HepG2 (cell line): Measurements from ENCODE around the gene KLF12. TPM values are rescaled to one million over a fixed set of nuclear protein-coding genes. Genes with fewer than 3 reads are reported as not detected.

Source experiments
- CSRNP2 ChIP-seq: sonication (generic); formaldehyde crosslinking; conservative IDR thresholded peaks from 2 replicates; pipeline ENCODE4 v1.8.0; 2022; ENCODE audit warnings: low read depth, missing genetic modification reagents
- DBP ChIP-seq: sonication (generic); formaldehyde crosslinking; IDR thresholded peaks from 2 replicates; pipeline ENCODE4 v1.4.0; 2020; ENCODE audit warnings: missing genetic modification reagents; ENCODE audit errors: not compliant biosample characterization
- ETV5 ChIP-seq: IDR thresholded peaks from 2 replicates; pipeline ENCODE4 v1.6.1; 2018; ENCODE audit warnings: missing biosample characterization, missing genetic modification reagents, inconsistent platforms, borderline replicate concordance
- KDM1A ChIP-seq: IDR thresholded peaks from 2 replicates; pipeline ENCODE4 v1.6.1; 2016; ENCODE audit warnings: missing compliant biosample characterization
- KDM6A ChIP-seq: IDR thresholded peaks from 2 replicates; pipeline ENCODE4 v1.6.1; 2016; ENCODE audit warnings: low read depth
- MEIS2 ChIP-seq: sonication (generic); formaldehyde crosslinking; IDR thresholded peaks from 2 replicates; pipeline ENCODE4 v1.9.0; 2021; ENCODE audit warnings: mild to moderate bottlenecking, missing genetic modification reagents
- NRL ChIP-seq: sonication (generic); formaldehyde crosslinking; IDR thresholded peaks from 2 replicates; pipeline ENCODE4 v1.5.0; 2020; ENCODE audit warnings: missing genetic modification reagents, mild to moderate bottlenecking, moderate library complexity, borderline replicate concordance
- RARA ChIP-seq: IDR thresholded peaks from 2 replicates; pipeline ENCODE4 v1.6.1; 2016; ENCODE audit warnings: missing genetic modification reagents, missing compliant biosample characterization
- SAP130 ChIP-seq: IDR thresholded peaks from 2 replicates; pipeline ENCODE4 v1.6.1; 2016; ENCODE audit warnings: low read depth
- SIX1 ChIP-seq: sonication (generic); formaldehyde crosslinking; IDR thresholded peaks from 2 replicates; pipeline ENCODE4 v1.4.0; 2020; ENCODE audit warnings: missing genetic modification reagents, borderline replicate concordance
- SKI ChIP-seq: fragments of 450-650 bp; IDR thresholded peaks from one replicate; pipeline ENCODE4 v1.6.1; 2018; ENCODE audit warnings: mild to moderate bottlenecking; ENCODE audit not compliant: partially characterized antibody
- TARDBP ChIP-seq: sonication (generic); formaldehyde crosslinking; IDR thresholded peaks from 2 replicates; pipeline ENCODE4 v1.8.0; 2022; ENCODE audit warnings: mild to moderate bottlenecking, missing genetic modification reagents
- ZFP36L1 ChIP-seq: sonication (generic); formaldehyde crosslinking; IDR thresholded peaks from 2 replicates; pipeline ENCODE4 v1.8.0; 2022; ENCODE audit warnings: mild to moderate bottlenecking, missing genetic modification reagents, moderate library complexity
- ZNF850 ChIP-seq: sonication (generic); formaldehyde crosslinking; conservative IDR thresholded peaks from 2 replicates; pipeline ENCODE4 v1.9.0; 2021; ENCODE audit warnings: mild to moderate bottlenecking, missing genetic modification reagents
- polyA plus RNA-seq, 8 experiments: library from polyadenylated mRNA; depleted of rRNA in 3 of 8; stranded (reverse) in 7 of 8; unstranded in 1 of 8; fragments of >200 nt; fragmentation: Illumina TruSeq in 4 of 8; extraction: Trizol in 4 of 8; gene quantifications; 2 replicates each; pipeline versions ENCODE4 v1.2.1 to v1.2.3, GENCODE V29; 2011 to 2016; ENCODE audit warnings: low read depth in 4 of 8, missing spikeins in 1 of 8, mixed read lengths in 1 of 8; ENCODE audit not compliant: insufficient read depth in 1 of 8
- total RNA-seq, 5 experiments: library from RNA; depleted of rRNA; stranded (reverse); fragments of >200 nt; fragmentation: Illumina TruSeq; extraction: Trizol; gene quantifications; 2 replicates each; pipeline ENCODE4 v1.2.3, GENCODE V29; 2016; ENCODE audit warnings: low read depth in 1 of 5
- TF ChIP-seq, protein P1 (sequence below): sonication (generic); formaldehyde crosslinking; IDR thresholded peaks from 2 replicates; pipeline ENCODE4 v1.4.0; 2020; ENCODE audit warnings: mild to moderate bottlenecking, missing genetic modification reagents
- TF ChIP-seq, protein P2 (sequence below): sonication (generic); formaldehyde crosslinking; IDR thresholded peaks from 2 replicates; pipeline ENCODE4 v1.5.0; 2020; ENCODE audit warnings: missing genetic modification reagents
- TF ChIP-seq, protein P3 (sequence below): IDR thresholded peaks from 2 replicates; pipeline ENCODE4 v1.6.1; 2016; ENCODE audit warnings: control low read depth
- TF ChIP-seq, protein P4 (sequence below): IDR thresholded peaks from 2 replicates; pipeline ENCODE4 v1.6.1; 2012; ENCODE audit warnings: low read depth, low read length, improper control_type of control experiment

KLF12 gene
- total and polyA plus RNA-seq, 2 of the 13 experiments (the other 11 are each of a cell fraction or from before 2014, with no cell fraction given), result 0.66 to 1.5 TPM

GRCh38 chr13:74162135-74162534, 27.9 kb upstream of the KLF12 start (continued):
- TF ChIP-seq CSRNP2 (no peak), SIX1 (CRISPR knock-in tag) (no peak), KDM6A (CRISPR knock-in tag) (peak; percentile 26; the same call in 1 of the 2 replicates), NRL (CRISPR knock-in tag) (no peak), ZNF850 (no peak), ETV5 (CRISPR knock-in tag) (peak; percentile 31; the same call in 1 of the 2 replicates), RARA (CRISPR knock-in tag) (peak; percentile 59; the same call in 1 of the 2 replicates), SKI (no peak), MEIS2 (CRISPR knock-in tag) (peak; percentile 95), TARDBP (peak; percentile 54; the same call in 1 of the 2 replicates), KDM1A (CRISPR knock-in tag) (peak; percentile 26; the same call in 1 of the 2 replicates), ZFP36L1 (CRISPR knock-in tag) (0 out of 2 replicates have a peak, but pooled peaks have one; percentile 42), DBP (CRISPR knock-in tag) (no peak), SAP130 (CRISPR knock-in tag) (peak; percentile 44; the same call in 1 of the 2 replicates)
- TF ChIP-seq, protein P1, sequence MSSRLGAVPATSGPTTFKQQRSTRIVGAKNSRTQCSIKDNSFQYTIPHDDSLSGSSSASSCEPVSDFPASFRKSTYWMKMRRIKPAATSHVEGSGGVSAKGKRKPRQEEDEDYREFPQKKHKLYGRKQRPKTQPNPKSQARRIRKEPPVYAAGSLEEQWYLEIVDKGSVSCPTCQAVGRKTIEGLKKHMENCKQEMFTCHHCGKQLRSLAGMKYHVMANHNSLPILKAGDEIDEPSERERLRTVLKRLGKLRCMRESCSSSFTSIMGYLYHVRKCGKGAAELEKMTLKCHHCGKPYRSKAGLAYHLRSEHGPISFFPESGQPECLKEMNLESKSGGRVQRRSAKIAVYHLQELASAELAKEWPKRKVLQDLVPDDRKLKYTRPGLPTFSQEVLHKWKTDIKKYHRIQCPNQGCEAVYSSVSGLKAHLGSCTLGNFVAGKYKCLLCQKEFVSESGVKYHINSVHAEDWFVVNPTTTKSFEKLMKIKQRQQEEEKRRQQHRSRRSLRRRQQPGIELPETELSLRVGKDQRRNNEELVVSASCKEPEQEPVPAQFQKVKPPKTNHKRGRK (CRISPR knock-in tag), result no peak
- TF ChIP-seq, protein P2, sequence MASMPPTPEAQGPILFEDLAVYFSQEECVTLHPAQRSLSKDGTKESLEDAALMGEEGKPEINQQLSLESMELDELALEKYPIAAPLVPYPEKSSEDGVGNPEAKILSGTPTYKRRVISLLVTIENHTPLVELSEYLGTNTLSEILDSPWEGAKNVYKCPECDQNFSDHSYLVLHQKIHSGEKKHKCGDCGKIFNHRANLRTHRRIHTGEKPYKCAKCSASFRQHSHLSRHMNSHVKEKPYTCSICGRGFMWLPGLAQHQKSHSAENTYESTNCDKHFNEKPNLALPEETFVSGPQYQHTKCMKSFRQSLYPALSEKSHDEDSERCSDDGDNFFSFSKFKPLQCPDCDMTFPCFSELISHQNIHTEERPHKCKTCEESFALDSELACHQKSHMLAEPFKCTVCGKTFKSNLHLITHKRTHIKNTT, result no peak
- TF ChIP-seq, protein P3, sequence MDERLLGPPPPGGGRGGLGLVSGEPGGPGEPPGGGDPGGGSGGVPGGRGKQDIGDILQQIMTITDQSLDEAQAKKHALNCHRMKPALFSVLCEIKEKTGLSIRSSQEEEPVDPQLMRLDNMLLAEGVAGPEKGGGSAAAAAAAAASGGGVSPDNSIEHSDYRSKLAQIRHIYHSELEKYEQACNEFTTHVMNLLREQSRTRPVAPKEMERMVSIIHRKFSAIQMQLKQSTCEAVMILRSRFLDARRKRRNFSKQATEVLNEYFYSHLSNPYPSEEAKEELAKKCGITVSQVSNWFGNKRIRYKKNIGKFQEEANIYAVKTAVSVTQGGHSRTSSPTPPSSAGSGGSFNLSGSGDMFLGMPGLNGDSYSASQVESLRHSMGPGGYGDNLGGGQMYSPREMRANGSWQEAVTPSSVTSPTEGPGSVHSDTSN (CRISPR knock-in tag), result peak; percentile 79
- TF ChIP-seq, protein P4, sequence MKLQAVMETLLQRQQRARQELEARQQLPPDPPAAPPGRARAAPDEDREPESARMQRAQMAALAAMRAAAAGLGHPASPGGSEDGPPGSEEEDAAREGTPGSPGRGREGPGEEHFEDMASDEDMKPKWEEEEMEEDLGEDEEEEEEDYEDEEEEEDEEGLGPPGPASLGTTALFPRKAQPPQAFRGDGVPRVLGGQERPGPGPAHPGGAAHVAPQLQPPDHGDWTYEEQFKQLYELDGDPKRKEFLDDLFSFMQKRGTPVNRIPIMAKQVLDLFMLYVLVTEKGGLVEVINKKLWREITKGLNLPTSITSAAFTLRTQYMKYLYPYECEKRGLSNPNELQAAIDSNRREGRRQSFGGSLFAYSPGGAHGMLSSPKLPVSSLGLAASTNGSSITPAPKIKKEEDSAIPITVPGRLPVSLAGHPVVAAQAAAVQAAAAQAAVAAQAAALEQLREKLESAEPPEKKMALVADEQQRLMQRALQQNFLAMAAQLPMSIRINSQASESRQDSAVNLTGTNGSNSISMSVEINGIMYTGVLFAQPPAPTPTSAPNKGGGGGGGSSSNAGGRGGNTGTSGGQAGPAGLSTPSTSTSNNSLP, result peak; percentile 73
